ENCODE results near the gene POLR3GL. TPM values are rescaled to one million over a fixed set of nuclear protein-coding genes. Genes with fewer than 3 reads are reported as not detected.
"Not testable (repeated sequence)": the region's sequence is repeated elsewhere in the genome, so short reads cannot be mapped to it uniquely, and the experiment has no call there.

POLR3GL gene
- total and polyA plus RNA-seq, 4 donors = 23.8 to 89.0 (median 49.9) TPM

DNA sequence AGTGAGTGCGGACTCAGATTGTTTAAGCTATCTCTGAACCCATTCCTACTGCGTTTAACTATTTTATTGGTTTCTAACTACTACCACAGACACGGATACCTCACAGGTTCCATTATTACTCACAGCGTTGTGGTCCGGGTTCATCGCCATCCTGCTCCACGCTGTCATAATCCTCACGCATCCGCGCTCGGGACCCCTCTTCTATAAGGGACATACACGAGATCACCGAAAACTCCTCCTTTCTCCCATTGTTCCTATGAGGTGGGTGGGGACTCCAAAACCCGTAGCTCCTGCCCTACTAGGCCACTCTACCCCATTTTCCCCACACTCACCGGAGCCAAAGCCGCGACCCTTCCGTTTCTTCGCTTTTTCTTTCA, 37.8 kb upstream of the POLR3GL start:
- DNase-seq (no peak), ATAC-seq (ENCODE audit: low FRiP score) (peak; percentile 3)
- no peaks in the 10 kb centered on the region for H3K9me3 ChIP-seq (ENCODE audit: control insufficient read depth, low read length)
- 7 to 9% methylated on average over 19 of the region's 19 CpGs for WGBS, 2 donors
- H3K4me3 ChIP-seq (ENCODE audit: low read length in 2 of 2) = peak overlapping the region; percentile 30 to 67
- H3K27me3 ChIP-seq (ENCODE audit: control insufficient read depth in 1 of 2, insufficient read depth in 2 of 2, low read length in 1 of 2) = no peaks in the 10 kb centered on the region
- H3K4me1 ChIP-seq (ENCODE audit: control insufficient read depth in 1 of 2, insufficient read depth in 2 of 2, low read length in 2 of 2) = no peaks in the 10 kb centered on the region
- peak overlapping the region; percentile 34 to 69 for H3K27ac ChIP-seq (ENCODE audit: low read depth in 1 of 2, low read length in 2 of 2)
- peaks cover 0 to 1% of the 10 kb centered on the region in 2 donors for H3K36me3 ChIP-seq (ENCODE audit: control insufficient read depth in 1 of 2, insufficient read depth in 2 of 2, low read length in 1 of 2)
- intact Hi-C loops (cut with DNase I) = loop anchor here (2.0 kb wide), 2 partner anchors 30 to 36 kb away; no protein-coding TSS in a partner anchor

- H3K27me3 ChIP-seq (ENCODE audit: control insufficient read depth in 1 of 2, insufficient read depth in 2 of 2, low read length in 1 of 2) = no peaks in the 10 kb centered on the region
- H3K9me3 ChIP-seq (ENCODE audit: control insufficient read depth, low read length) = no peaks in the 10 kb centered on the region
- peaks cover 0 to 1% of the 10 kb centered on the region in 2 donors for H3K36me3 ChIP-seq (ENCODE audit: control insufficient read depth in 1 of 2, insufficient read depth in 2 of 2, low read length in 1 of 2)
- ATAC-seq (ENCODE audit: low FRiP score) (peak; percentile 97), DNase-seq (peak; percentile 95 to 96)
- intact Hi-C loops (cut with DNase I) = loop anchor here (2.0 kb wide), 2 partner anchors 30 to 36 kb away; no protein-coding TSS in a partner anchor
- 0% methylated on average over 41 of the region's 41 CpGs for WGBS, 2 donors
- H3K4me1 ChIP-seq (ENCODE audit: control insufficient read depth in 1 of 2, insufficient read depth in 2 of 2, low read length in 2 of 2) = no peaks in the 10 kb centered on the region
- H3K27ac ChIP-seq (ENCODE audit: low read depth in 1 of 2, low read length in 2 of 2) = peak within 1 kb of the TSS; percentile 69 to 77
- H3K4me3 ChIP-seq (ENCODE audit: low read length in 2 of 2) = peak within 1 kb of the TSS; percentile 67 to 72
These were observed 37.2 kb upstream of the POLR3GL start, which contains the start of gene RBM8A for GRCh38 chr1:145927063-145927886. Gene RBM8A, minus strand, starts transcription at chr1:145927484. Its CDS starts 58 bp downstream, at chr1:145927426.

- no peaks in the 10 kb centered on the region for H3K27me3 ChIP-seq (ENCODE audit: control insufficient read depth in 1 of 2, insufficient read depth in 2 of 2, low read length in 1 of 2)
- H3K4me1 ChIP-seq (ENCODE audit: control insufficient read depth in 1 of 2, insufficient read depth in 2 of 2, low read length in 2 of 2) = no peaks in the 10 kb centered on the region
- peak overlapping the region; percentile 30 to 77 for H3K27ac ChIP-seq (ENCODE audit: low read depth in 1 of 2, low read length in 2 of 2)
- WGBS, 2 donors = 67 to 68% methylated on average over 20 of the region's 20 CpGs
- H3K36me3 ChIP-seq (ENCODE audit: control insufficient read depth in 1 of 2, insufficient read depth in 2 of 2, low read length in 1 of 2) = peaks cover 0 to 1% of the 10 kb centered on the region in 2 donors
- peak overlapping the region; percentile 35 to 72 for H3K4me3 ChIP-seq (ENCODE audit: low read length in 2 of 2)
- intact Hi-C loops (cut with DNase I) = loop anchor here (2.0 kb wide), 2 partner anchors 29 to 35 kb away; no protein-coding TSS in a partner anchor
- H3K9me3 ChIP-seq (ENCODE audit: control insufficient read depth, low read length) = no peaks in the 10 kb centered on the region
- DNase-seq (no peak), ATAC-seq (ENCODE audit: low FRiP score) (no peak)
These were observed 36.4 kb upstream of the POLR3GL start for GRCh38 chr1:145927916-145928643.

- DNase-seq; H3K36me3 ChIP-seq (ENCODE audit: control insufficient read depth in 1 of 2, insufficient read depth in 2 of 2, low read length in 1 of 2); ATAC-seq (ENCODE audit: low FRiP score); H3K27me3 ChIP-seq (ENCODE audit: control insufficient read depth in 1 of 2, insufficient read depth in 2 of 2, low read length in 1 of 2); H3K4me1 ChIP-seq (ENCODE audit: control insufficient read depth in 1 of 2, insufficient read depth in 2 of 2, low read length in 2 of 2); H3K27ac ChIP-seq (ENCODE audit: low read depth in 1 of 2, low read length in 2 of 2); intact Hi-C loops (cut with DNase I); H3K4me3 ChIP-seq (ENCODE audit: low read length in 2 of 2); H3K9me3 ChIP-seq (ENCODE audit: control insufficient read depth, low read length): not testable (repeated sequence)
- WGBS, 2 donors = 53% methylated on average over 9 of the region's 9 CpGs
These were observed 31.9 kb upstream of the POLR3GL start for GRCh38 chr1:145932522-145933009.

DNA sequence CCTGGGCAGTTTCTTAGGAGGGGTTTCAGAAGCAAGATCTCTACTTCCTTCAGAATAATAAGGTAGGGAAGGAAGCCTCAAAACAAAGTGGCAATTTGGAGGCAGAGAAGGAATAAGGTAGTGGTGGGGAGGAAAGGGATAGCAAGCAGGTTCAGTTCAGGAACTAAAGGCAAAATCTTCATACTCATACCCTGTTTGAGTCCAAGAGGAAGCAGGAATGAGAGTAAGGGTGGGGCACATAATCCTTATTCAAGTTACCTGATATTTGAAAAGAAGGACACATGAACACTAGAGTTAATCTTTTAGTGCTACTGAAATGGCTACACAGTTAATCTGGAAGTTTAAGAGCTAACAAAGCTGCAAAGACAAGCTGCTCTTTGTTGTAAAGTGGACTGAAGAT, 28.8 kb upstream of the POLR3GL start:
- no peak overlapping the region for H3K27ac ChIP-seq (ENCODE audit: low read depth in 1 of 2, low read length in 2 of 2)
- ATAC-seq (ENCODE audit: low FRiP score) = no peak
- H3K4me1 ChIP-seq (ENCODE audit: control insufficient read depth in 1 of 2, insufficient read depth in 2 of 2, low read length in 2 of 2) = no peaks in the 10 kb centered on the region
- H3K4me3 ChIP-seq (ENCODE audit: low read length in 2 of 2) = no peak overlapping the region
- H3K36me3 ChIP-seq (ENCODE audit: control insufficient read depth in 1 of 2, insufficient read depth in 2 of 2, low read length in 1 of 2) = peaks cover 0 to 5% of the 10 kb centered on the region in 2 donors
- H3K9me3 ChIP-seq (ENCODE audit: control insufficient read depth, low read length) = no peaks in the 10 kb centered on the region
- intact Hi-C loops (cut with DNase I) = no loop called here
- no peaks in the 10 kb centered on the region for H3K27me3 ChIP-seq (ENCODE audit: control insufficient read depth in 1 of 2, insufficient read depth in 2 of 2, low read length in 1 of 2)
- no peak for DNase-seq

DNA sequence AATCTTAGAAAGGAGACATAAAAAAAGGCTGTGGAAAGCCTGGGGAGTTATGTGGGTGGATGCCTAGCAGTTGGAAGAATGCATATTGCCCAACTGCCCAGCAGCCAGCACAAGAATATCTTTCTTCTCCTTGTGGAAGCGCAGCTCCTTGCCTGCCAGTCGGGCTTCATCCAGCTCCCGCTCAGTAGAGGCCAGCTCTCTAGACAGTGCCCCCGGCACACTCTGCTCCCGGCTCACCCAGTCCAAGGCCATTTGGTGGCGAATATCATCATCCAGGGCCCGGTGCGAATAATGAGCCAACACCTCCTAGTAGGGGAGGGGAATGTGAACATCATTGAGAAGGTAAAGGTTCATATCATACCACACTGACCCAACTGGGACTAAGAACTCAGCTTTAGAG, 28.2 kb upstream of the POLR3GL start:
- Histone ChIP-seq H3K9me3 (ENCODE audit: control insufficient read depth, low read length) (no peaks in the 10 kb centered on the region), H3K4me1 (ENCODE audit: control insufficient read depth in 1 of 2, insufficient read depth in 2 of 2, low read length in 2 of 2) (no peaks in the 10 kb centered on the region), H3K27ac (ENCODE audit: low read depth in 1 of 2, low read length in 2 of 2) (no peak overlapping the region), H3K27me3 (ENCODE audit: control insufficient read depth in 1 of 2, insufficient read depth in 2 of 2, low read length in 1 of 2) (no peaks in the 10 kb centered on the region), H3K36me3 (ENCODE audit: control insufficient read depth in 1 of 2, insufficient read depth in 2 of 2, low read length in 1 of 2) (peaks cover 0 to 5% of the 10 kb centered on the region in 2 donors), H3K4me3 (ENCODE audit: low read length in 2 of 2) (no peak overlapping the region)
- intact Hi-C loops (cut with DNase I) = no loop called here
- no peak for ATAC-seq (ENCODE audit: low FRiP score)
- no peak for DNase-seq
- 78 to 81% methylated on average over 8 of the region's 8 CpGs for WGBS, 2 donors

- DNase-seq (no peak), ATAC-seq (ENCODE audit: low FRiP score) (no peak)
- intact Hi-C loops (cut with DNase I) = no loop called here
- 84 to 94% methylated on average over 1 of the region's 1 CpG for WGBS, 2 donors
- no peak overlapping the region for H3K27ac ChIP-seq (ENCODE audit: low read depth in 1 of 2, low read length in 2 of 2)
- H3K4me1 ChIP-seq (ENCODE audit: control insufficient read depth in 1 of 2, insufficient read depth in 2 of 2, low read length in 2 of 2) = no peaks in the 10 kb centered on the region
- no peaks in the 10 kb centered on the region for H3K9me3 ChIP-seq (ENCODE audit: control insufficient read depth, low read length)
- no peaks in the 10 kb centered on the region for H3K27me3 ChIP-seq (ENCODE audit: control insufficient read depth in 1 of 2, insufficient read depth in 2 of 2, low read length in 1 of 2)
- no peak overlapping the region for H3K4me3 ChIP-seq (ENCODE audit: low read length in 2 of 2)
- H3K36me3 ChIP-seq (ENCODE audit: control insufficient read depth in 1 of 2, insufficient read depth in 2 of 2, low read length in 1 of 2) = peaks cover 0 to 5% of the 10 kb centered on the region in 2 donors
These were observed 27.1 kb upstream of the POLR3GL start for GRCh38 chr1:145937436-145937835.

DNA sequence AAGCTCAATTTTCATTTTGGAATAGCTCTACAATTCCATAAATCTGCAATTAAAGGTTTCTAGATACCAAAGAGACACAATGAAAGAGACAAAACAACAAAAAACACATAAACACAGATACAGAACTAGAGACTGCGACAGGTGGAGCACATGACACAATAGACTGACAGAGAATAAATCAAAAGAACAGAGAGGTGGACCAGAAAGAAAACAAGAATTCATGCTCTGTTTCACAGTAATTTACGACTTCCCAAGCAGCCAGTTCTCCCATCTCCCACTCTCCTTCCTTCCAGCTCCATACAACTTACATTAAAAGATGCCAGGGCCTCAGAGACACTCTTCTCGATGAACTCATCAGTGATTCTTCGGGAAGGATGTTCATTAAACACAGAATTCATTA, 22.1 kb upstream of the POLR3GL start:
- WGBS, 2 donors = 83 to 85% methylated on average over 4 of the region's 4 CpGs
- no peak overlapping the region for H3K4me3 ChIP-seq (ENCODE audit: low read length in 2 of 2)
- DNase-seq (no peak), ATAC-seq (ENCODE audit: low FRiP score) (no peak)
- peaks cover 2 to 4% of the 10 kb centered on the region in 2 donors for H3K36me3 ChIP-seq (ENCODE audit: control insufficient read depth in 1 of 2, insufficient read depth in 2 of 2, low read length in 1 of 2)
- H3K27me3 ChIP-seq (ENCODE audit: control insufficient read depth in 1 of 2, insufficient read depth in 2 of 2, low read length in 1 of 2) = no peaks in the 10 kb centered on the region
- intact Hi-C loops (cut with DNase I) = no loop called here
- H3K9me3 ChIP-seq (ENCODE audit: control insufficient read depth, low read length) = no peaks in the 10 kb centered on the region
- no peak overlapping the region for H3K27ac ChIP-seq (ENCODE audit: low read depth in 1 of 2, low read length in 2 of 2)
- H3K4me1 ChIP-seq (ENCODE audit: control insufficient read depth in 1 of 2, insufficient read depth in 2 of 2, low read length in 2 of 2) = no peaks in the 10 kb centered on the region

Measured in aorta (tissue), 5 donors.